Adrenal gland (tissue), 5 donors: Measurements from ENCODE around the gene TGFA.

ENCODE experiments used
- CTCF ChIP-seq, 6 experiments: fragments of 450-650 bp in 4 of 6; fragments of 200-600 bp in 2 of 6; sonication (generic) in 1 of 6; IDR thresholded peaks; 1 replicate in 5 of 6; 2 replicates in 1 of 6; pipeline versions ENCODE4 v1.5.1 to v1.8.0; 2016 to 2021; ENCODE audit warnings: antibody characterized with exemption in 6 of 6, mild to moderate bottlenecking in 2 of 6, moderate library complexity in 1 of 6
- POLR2A ChIP-seq, 2 donors: fragments of 450-650 bp; IDR thresholded peaks; one replicate each; pipeline ENCODE4 v1.6.1; 2017; ENCODE audit warnings: antibody characterized with exemption in 2 of 2, mild to moderate bottlenecking in 2 of 2, moderate library complexity in 1 of 2
- donor health status: DM: no; HTN: no; CAD: no.

GRCh38 chr2:70468878-70469277 lies 84.7 kb downstream of the TGFA start:
- no peak for TF ChIP-seq POLR2A (IDR thresholded peaks at IDR 0.05)
- no peak for TF ChIP-seq CTCF (IDR thresholded peaks at IDR 0.05)
